Adrenal gland (tissue), 12 donors: ENCODE results near the gene LYSMD2. TPM values are rescaled to one million over a fixed set of nuclear protein-coding genes. Genes with fewer than 3 reads are reported as not detected.

Experiments
- DNase-seq, 7 donors: peaks; one replicate each; pipeline ENCODE4 v3.0.0-alpha.2; 2019 to 2020
- H3K27ac ChIP-seq, 5 donors: fragments of 200-600 bp; sonication (generic) in 4 of 5; 1 replicate in 3 of 5; 2 replicates in 2 of 5; pipeline versions ENCODE4 v1.5.1 to v1.8.0; 2016 to 2020; ENCODE audit warnings: mild to moderate bottlenecking in 1 of 5
- H3K27me3 ChIP-seq: fragments of 200-600 bp; 2 replicates; pipeline ENCODE4 v1.8.0; 2021
- H3K36me3 ChIP-seq, 2 donors: fragments of 200-600 bp; replicated peaks in 1 of 2; 1 replicate in 1 of 2; 2 replicates in 1 of 2; pipeline versions ENCODE4 v1.5.1 to v1.8.0; 2018 to 2022
- H3K4me1 ChIP-seq, 2 donors: fragments of 200-600 bp; replicated peaks in 1 of 2; 1 replicate in 1 of 2; 2 replicates in 1 of 2; pipeline versions ENCODE4 v1.5.1 to v1.8.0; 2018 to 2021
- H3K4me3 ChIP-seq, 4 donors: fragments of 200-600 bp; sonication (generic) in 3 of 4; one replicate each; pipeline ENCODE4 v1.5.1; 2016 to 2018
- H3K9me3 ChIP-seq, 3 donors: fragments of 200-600 bp; sonication (generic) in 1 of 3; replicated peaks in 1 of 3; 1 replicate in 2 of 3; 2 replicates in 1 of 3; pipeline versions ENCODE4 v1.5.1 to v1.8.0; 2016 to 2021
- POLR2A ChIP-seq, 2 donors: fragments of 450-650 bp; IDR thresholded peaks; one replicate each; pipeline ENCODE4 v1.6.1; 2017; ENCODE audit warnings: antibody characterized with exemption in 2 of 2, mild to moderate bottlenecking in 2 of 2, moderate library complexity in 1 of 2
- WGBS, 4 donors: extraction: QIAGEN DNeasy Blood & Tissue Kit in 2 of 4; methylation state at CpG; one replicate each; pipeline versions ENCODE4 v1.1.5 to v1.1.7; 2013 to 2017; 5-methylcytosine and 5-hydroxymethylcytosine counted together
- intact Hi-C, 2 donors: fragments of 100-400 bp; cut with DNase I; formaldehyde crosslinking; loops; one replicate each; pipeline versions ENCODE4 v1.14.1 to v1.15.0; 2022 to 2023
- polyA plus RNA-seq, 3 donors: library from polyadenylated mRNA; stranded (reverse); fragments of 200-250 nt in 2 of 3; fragments of 350-450 nt in 1 of 3; fragmentation: Illumina TruSeq in 1 of 3; extraction: RNeasy Lipid Tissue Mini Kit (QIAGEN cat#74804) in 1 of 3; gene quantifications; one replicate each; pipeline ENCODE4 v1.2.3, GENCODE V29; 2013 to 2014
- total RNA-seq, 9 donors: library from RNA; depleted of rRNA in 4 of 9; stranded (reverse); fragments of >200 nt in 4 of 9; fragments of 120-200 nt in 1 of 9; fragmentation: NEBNext Ultra II Directional in 1 of 9; extraction: Animal tissue kit (Norgen Biotek cat#: 25700) in 1 of 9; gene quantifications; one replicate each; pipeline versions ENCODE4 v1.1.0 to v1.2.4, GENCODE V29; 2013 to 2023
- TF ChIP-seq, protein P1 (sequence below), 6 experiments: fragments of 450-650 bp in 4 of 6; fragments of 200-600 bp in 2 of 6; sonication (generic) in 1 of 6; IDR thresholded peaks; 1 replicate in 5 of 6; 2 replicates in 1 of 6; pipeline versions ENCODE4 v1.5.1 to v1.8.0; 2016 to 2021; ENCODE audit warnings: antibody characterized with exemption in 6 of 6, mild to moderate bottlenecking in 2 of 6, moderate library complexity in 1 of 6
- donor health status: healthy with polysubstance abuse.
- donor health status: Bipolar disorder and iron deficiency.
- donor health status: DM: yes; HTN: yes; CAD: no.
- donor health status: DM: no; HTN: no; CAD: no.
- donor health status: DM: no; HTN: no; CAD: no.
- donor health status: DM: yes; HTN: yes; CAD: no.

The LYSMD2 gene
- total and polyA plus RNA-seq, 12 donors: 11.3 to 56.3 (median 20.5) TPM

GRCh38 chr15:51680321-51680720, 57.1 kb downstream of the LYSMD2 start:
- 35 to 51% (median 41%) methylated on average over 2 of the region's 2 CpGs for WGBS, 4 donors
- no peak for DNase-seq
- Histone ChIP-seq H3K27me3 (peaks cover 12% of the 10 kb centered on the region), H3K4me1 (peaks cover 0 to 7% of the 10 kb centered on the region in 2 donors), H3K9me3 (peaks cover 0 to 5% (median 0%) of the 10 kb centered on the region in 3 donors), H3K4me3 (no peak overlapping the region), H3K36me3 (no peaks in the 10 kb centered on the region), H3K27ac (no peak overlapping the region)
- intact Hi-C loops: no loop called here
- TF ChIP-seq POLR2A (IDR thresholded peaks at IDR 0.05): no peak
- TF ChIP-seq, protein P1, sequence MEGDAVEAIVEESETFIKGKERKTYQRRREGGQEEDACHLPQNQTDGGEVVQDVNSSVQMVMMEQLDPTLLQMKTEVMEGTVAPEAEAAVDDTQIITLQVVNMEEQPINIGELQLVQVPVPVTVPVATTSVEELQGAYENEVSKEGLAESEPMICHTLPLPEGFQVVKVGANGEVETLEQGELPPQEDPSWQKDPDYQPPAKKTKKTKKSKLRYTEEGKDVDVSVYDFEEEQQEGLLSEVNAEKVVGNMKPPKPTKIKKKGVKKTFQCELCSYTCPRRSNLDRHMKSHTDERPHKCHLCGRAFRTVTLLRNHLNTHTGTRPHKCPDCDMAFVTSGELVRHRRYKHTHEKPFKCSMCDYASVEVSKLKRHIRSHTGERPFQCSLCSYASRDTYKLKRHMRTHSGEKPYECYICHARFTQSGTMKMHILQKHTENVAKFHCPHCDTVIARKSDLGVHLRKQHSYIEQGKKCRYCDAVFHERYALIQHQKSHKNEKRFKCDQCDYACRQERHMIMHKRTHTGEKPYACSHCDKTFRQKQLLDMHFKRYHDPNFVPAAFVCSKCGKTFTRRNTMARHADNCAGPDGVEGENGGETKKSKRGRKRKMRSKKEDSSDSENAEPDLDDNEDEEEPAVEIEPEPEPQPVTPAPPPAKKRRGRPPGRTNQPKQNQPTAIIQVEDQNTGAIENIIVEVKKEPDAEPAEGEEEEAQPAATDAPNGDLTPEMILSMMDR (IDR thresholded peaks at IDR 0.05): no peak

GRCh38 chr15:51678096-51678495, 59.4 kb downstream of the LYSMD2 start:
- TF ChIP-seq, protein P1 (IDR thresholded peaks at IDR 0.05): no peak
- TF ChIP-seq POLR2A (IDR thresholded peaks at IDR 0.05): no peak
- no peak overlapping the region for H3K4me3 ChIP-seq
- H3K27me3 ChIP-seq: peaks cover 12% of the 10 kb centered on the region
- no peaks in the 10 kb centered on the region for H3K36me3 ChIP-seq
- peaks cover 0 to 7% of the 10 kb centered on the region in 2 donors for H3K4me1 ChIP-seq
- DNase-seq: no peak
- H3K27ac ChIP-seq: no peak overlapping the region
- peaks cover 0 to 4% (median 0%) of the 10 kb centered on the region in 3 donors for H3K9me3 ChIP-seq
- intact Hi-C loops: no loop called here
- WGBS, 4 donors: 58 to 63% (median 60%) methylated on average over 2 of the region's 2 CpGs

DNA sequence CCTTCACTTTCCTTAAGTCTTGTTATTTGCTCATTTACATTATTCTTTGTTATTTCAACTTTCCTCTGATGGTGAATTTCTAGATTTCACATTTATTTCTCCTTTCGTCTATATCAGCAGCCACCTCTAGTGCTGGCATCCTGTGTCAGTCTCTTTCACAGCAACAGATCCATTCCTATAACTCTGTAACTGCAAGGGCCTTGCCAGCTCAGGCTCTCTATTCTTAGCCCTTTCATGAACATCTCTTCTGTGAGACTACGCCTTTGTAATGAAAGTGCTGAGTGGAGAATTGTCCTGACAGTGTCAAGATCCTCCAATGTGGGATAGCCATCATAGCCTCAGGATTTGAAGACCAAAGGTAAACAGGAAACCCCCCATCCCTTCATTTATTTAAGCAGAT, 60.0 kb downstream of the LYSMD2 start:
- no peak for DNase-seq
- Histone ChIP-seq H3K27ac (no peak overlapping the region), H3K4me1 (peaks cover 0 to 7% of the 10 kb centered on the region in 2 donors), H3K9me3 (no peaks in the 10 kb centered on the region), H3K27me3 (peaks cover 10% of the 10 kb centered on the region), H3K4me3 (no peak overlapping the region), H3K36me3 (no peaks in the 10 kb centered on the region)
- 66 to 84% (median 73%) methylated on average over 2 of the region's 2 CpGs for WGBS, 4 donors
- TF ChIP-seq, protein P1 (IDR thresholded peaks at IDR 0.05): no peak
- TF ChIP-seq POLR2A (IDR thresholded peaks at IDR 0.05): no peak
- intact Hi-C loops: no loop called here

DNA sequence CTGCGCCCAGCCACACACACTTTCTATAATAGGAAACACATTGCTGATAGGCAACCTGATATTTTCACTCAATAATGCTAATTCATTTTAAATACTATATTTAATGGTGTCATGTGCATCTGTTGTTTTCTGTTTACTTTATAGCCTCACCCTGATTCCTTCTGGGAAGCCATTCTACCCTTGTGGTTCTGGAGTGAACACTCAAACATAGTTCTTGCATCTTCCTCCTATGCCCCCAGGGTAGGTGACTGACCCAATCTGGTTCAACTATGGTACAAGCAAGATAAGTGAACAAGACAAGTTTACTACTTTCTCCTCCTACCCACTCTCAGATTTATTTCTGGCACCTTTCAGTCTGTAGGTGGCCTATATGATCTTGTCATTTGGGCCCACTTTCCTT, 60.4 kb downstream of the LYSMD2 start:
- 86 to 100% (median 96%) methylated on average over 1 of the region's 1 CpG for WGBS, 4 donors
- intact Hi-C loops: no loop called here
- no peaks in the 10 kb centered on the region for H3K36me3 ChIP-seq

More for the DNA sequence above, 60.4 kb downstream of the LYSMD2 start:
- Histone ChIP-seq H3K27ac (no peak overlapping the region), H3K4me3 (no peak overlapping the region), H3K27me3 (peaks cover 5% of the 10 kb centered on the region), H3K9me3 (no peaks in the 10 kb centered on the region), H3K4me1 (peaks cover 0 to 7% of the 10 kb centered on the region in 2 donors)
- TF ChIP-seq POLR2A (IDR thresholded peaks at IDR 0.05): no peak
- TF ChIP-seq, protein P1 (IDR thresholded peaks at IDR 0.05): no peak
- no peak for DNase-seq
